HepG2 (cell line): ENCODE data around the gene PLCL2. TPM values are rescaled to one million over a fixed set of nuclear protein-coding genes. Genes with fewer than 3 reads are reported as not detected.

Source experiments
- ATAC-seq: fragments of 200-7000 bp; cut with Tn5 transposase; 3 replicates; pipeline ENCODE4 v1.9.1; 2020; ENCODE audit warnings: mild to moderate bottlenecking, moderate library complexity
- BruUV-seq: library from RNA; stranded (reverse); fragments of 400-500 nt; replicated peaks from 2 replicates; lab custom pipeline; 2021; lab: Mats Ljungman, UMichigan
- CTCF ChIA-PET: fragments of 300-600 bp; formaldehyde crosslinking; extraction: SDS; loops from one replicate; lab custom pipeline; 2021; ENCODE audit warnings: low total read pairs, inconsistent platforms, low intra/inter-chr PET ratio; lab: Yijun Ruan, JAX
- POLR2A ChIA-PET: fragments of 350-600 bp; sonication (Branson Sonifier 250); formaldehyde crosslinking; loops from one replicate; lab custom pipeline; 2020; ENCODE audit warnings: antibody characterized with exemption, inconsistent platforms; lab: Yijun Ruan, JAX
- DNase-seq: peaks from one replicate; pipeline ENCODE4 v3.0.0-alpha.2; 2015; ENCODE audit warnings: low spot score
- FAIRE-seq: peaks from 3 replicates; lab custom pipeline; 2011; peaks lifted over from hg19 to GRCh38; lab: Jason Lieb, UNC
- H2AFZ ChIP-seq: one replicate; pipeline ENCODE4 v1.6.1; 2011; ENCODE audit warnings: low read length, inconsistent platforms
- H3K27ac ChIP-seq: fragments of 300-600 bp; 3 replicates; pipeline ENCODE4 v1.8.0; 2011; ENCODE audit warnings: mixed run types, mild to moderate bottlenecking, mixed read lengths, low read length, inconsistent platforms; ENCODE audit not compliant: insufficient read depth; ENCODE audit errors: extremely low read length
- H3K27me3 ChIP-seq, 2 experiments: fragments of 200-600 bp in 1 of 2; 2 replicates in 1 of 2; 3 replicates in 1 of 2; pipeline versions ENCODE4 v1.6.0 to v1.8.0; 2011; ENCODE audit warnings: low read length in 2 of 2, mild to moderate bottlenecking in 2 of 2, moderate library complexity in 2 of 2, inconsistent platforms in 1 of 2; ENCODE audit not compliant: insufficient read depth in 2 of 2, control insufficient read depth in 1 of 2
- H3K36me3 ChIP-seq, 2 experiments: fragments of 200-600 bp in 1 of 2; replicated peaks in 1 of 2; 2 replicates in 1 of 2; 3 replicates in 1 of 2; pipeline versions ENCODE4 v1.5.1 to v1.8.0; 2011; ENCODE audit warnings: low read length in 2 of 2, inconsistent platforms in 1 of 2; ENCODE audit not compliant: insufficient read depth in 2 of 2, control insufficient read depth in 1 of 2
- H3K4me1 ChIP-seq: 2 replicates; pipeline ENCODE4 v1.5.1; 2012; ENCODE audit warnings: low read length, inconsistent platforms; ENCODE audit not compliant: insufficient read depth
- H3K4me2 ChIP-seq: 2 replicates; pipeline ENCODE4 v1.6.0; 2011; ENCODE audit warnings: low read depth, low read length, inconsistent platforms
- H3K4me3 ChIP-seq, 3 experiments: fragments of 200-600 bp in 1 of 3; sonication (generic), shearing (Covaris generic) in 1 of 3; replicated peaks in 1 of 3; 2 replicates each; pipeline ENCODE4 v1.5.1; 2011 to 2016; ENCODE audit warnings: low read length in 3 of 3, inconsistent platforms in 2 of 3, low read depth in 2 of 3, mild to moderate bottlenecking in 2 of 3, control low read depth in 1 of 3, mixed read lengths in 1 of 3; ENCODE audit not compliant: insufficient read depth in 1 of 3
- H3K79me2 ChIP-seq: one replicate; pipeline ENCODE4 v1.6.1; 2011; ENCODE audit warnings: low read length, inconsistent platforms; ENCODE audit not compliant: insufficient read depth
- H3K9ac ChIP-seq: 2 replicates; pipeline ENCODE4 v1.6.0; 2011; ENCODE audit warnings: mild to moderate bottlenecking, low read depth, low read length, inconsistent platforms; ENCODE audit not compliant: insufficient read depth
- H3K9me3 ChIP-seq: 2 replicates; pipeline ENCODE4 v1.5.1; 2012; ENCODE audit warnings: mild to moderate bottlenecking, low read length
- H4K20me1 ChIP-seq: 2 replicates; pipeline ENCODE4 v1.6.0; 2011; ENCODE audit warnings: inconsistent platforms, mild to moderate bottlenecking, low read length, moderate library complexity; ENCODE audit not compliant: insufficient read depth
- DBP ChIP-seq: sonication (generic); formaldehyde crosslinking; IDR thresholded peaks from 2 replicates; pipeline ENCODE4 v1.4.0; 2020; ENCODE audit warnings: missing genetic modification reagents; ENCODE audit errors: not compliant biosample characterization
- DRAP1 ChIP-seq: IDR thresholded peaks from 2 replicates; pipeline ENCODE4 v1.6.1; 2016; ENCODE audit warnings: missing genetic modification reagents, missing compliant biosample characterization
- GRHL1 ChIP-seq: sonication (generic); formaldehyde crosslinking; conservative IDR thresholded peaks from 2 replicates; pipeline ENCODE4 v1.8.0; 2022; ENCODE audit warnings: missing genetic modification reagents
- KIAA2018 ChIP-seq: sonication (generic); formaldehyde crosslinking; IDR thresholded peaks from 2 replicates; pipeline ENCODE4 v1.5.0; 2020; ENCODE audit warnings: mild to moderate bottlenecking, missing genetic modification reagents, borderline replicate concordance
- MED13 ChIP-seq: sonication (generic); formaldehyde crosslinking; IDR thresholded peaks from 2 replicates; pipeline ENCODE4 v1.5.0; 2020; ENCODE audit warnings: missing genetic modification reagents
- NBN ChIP-seq: fragments of 450-650 bp; conservative IDR thresholded peaks from 2 replicates; pipeline ENCODE4 v1.6.1; 2017
- RBFOX2 ChIP-seq: fragments of 200-400 bp; formaldehyde crosslinking; IDR thresholded peaks from 2 replicates; pipeline ENCODE4 v1.6.1; 2017; ENCODE audit warnings: low read depth, mild to moderate bottlenecking, low read length
- SP1 ChIP-seq, 2 experiments: fragments of 450-650 bp in 1 of 2; sonication (generic) in 1 of 2; formaldehyde crosslinking in 1 of 2; IDR thresholded peaks; 2 replicates each; pipeline versions ENCODE4 v1.4.0 to v1.6.1; 2016 to 2020; ENCODE audit warnings: missing genetic modification reagents in 1 of 2
- ZNF382 ChIP-seq: sonication (generic); formaldehyde crosslinking; IDR thresholded peaks from 2 replicates; pipeline ENCODE4 v1.5.0; 2020; ENCODE audit warnings: missing genetic modification reagents, mild to moderate bottlenecking, borderline replicate concordance
- ZNF432 ChIP-seq: sonication (generic); formaldehyde crosslinking; IDR thresholded peaks from 2 replicates; pipeline ENCODE4 v1.5.0; 2020; ENCODE audit warnings: missing genetic modification reagents, mild to moderate bottlenecking, borderline replicate concordance
- ZNF83 ChIP-seq: sonication (generic); formaldehyde crosslinking; IDR thresholded peaks from 2 replicates; pipeline ENCODE4 v1.4.0; 2020; ENCODE audit warnings: missing genetic modification reagents, mild to moderate bottlenecking, borderline replicate concordance
- WGBS: methylation state at CpG from one replicate; pipeline ENCODE4 v1.1.6; 2017; ENCODE audit warnings: low lambda C conversion rate; 5-methylcytosine and 5-hydroxymethylcytosine counted together
- in situ Hi-C: cut with HindIII; loops from 2 replicates; pipeline ENCODE4 v1.10.0; 2017; ENCODE audit warnings: low pct_unique_long_range_greater_than_20kb; ENCODE audit not compliant: extremely low pct_ligation_motif_present
- intact Hi-C: fragments of 100-400 bp; cut with micrococcal nuclease; formaldehyde crosslinking; loops from one replicate; pipeline ENCODE4 v1.10.0; 2022; ENCODE audit not compliant: unreplicated experiment
- polyA plus RNA-seq, 8 experiments: library from polyadenylated mRNA; depleted of rRNA in 3 of 8; stranded (reverse) in 7 of 8; unstranded in 1 of 8; fragments of >200 nt; fragmentation: Illumina TruSeq in 4 of 8; extraction: Trizol in 4 of 8; gene quantifications; 2 replicates each; pipeline versions ENCODE4 v1.2.1 to v1.2.3, GENCODE V29; 2011 to 2016; ENCODE audit warnings: low read depth in 4 of 8, missing spikeins in 1 of 8, mixed read lengths in 1 of 8; ENCODE audit not compliant: insufficient read depth in 1 of 8
- total RNA-seq, 5 experiments: library from RNA; depleted of rRNA; stranded (reverse); fragments of >200 nt; fragmentation: Illumina TruSeq; extraction: Trizol; gene quantifications; 2 replicates each; pipeline ENCODE4 v1.2.3, GENCODE V29; 2016; ENCODE audit warnings: low read depth in 1 of 5

The PLCL2 gene
- total and polyA plus RNA-seq, 2 of the 13 experiments (the other 11 are each of a cell fraction or from before 2014, with no cell fraction given) = not detected

- Histone ChIP-seq H3K27me3 (no peaks in the 10 kb centered on the region), H3K9ac (no peak overlapping the region), H3K4me2 (no peak overlapping the region), H2AFZ (no peak overlapping the region), H3K36me3 (no peaks in the 10 kb centered on the region), H3K4me1 (no peaks in the 10 kb centered on the region), H3K27ac (no peak overlapping the region), H3K9me3 (no peaks in the 10 kb centered on the region), H4K20me1 (no peaks in the 10 kb centered on the region), H3K4me3 (no peak overlapping the region), H3K79me2 (no peaks in the 10 kb centered on the region)
- FAIRE-seq = no peak
- ATAC-seq = no peak
- BruUV-seq = no TSS peak
- WGBS = 0% methylated on average over 1 of the region's 1 CpG
- in situ Hi-C loops (no loop called here), intact Hi-C loops (no loop called here)
- no peak for TF ChIP-seq KIAA2018 (CRISPR knock-in tag)
- no peak for TF ChIP-seq ZNF432 (CRISPR knock-in tag)
- no peak for TF ChIP-seq ZNF83
- TF ChIP-seq DRAP1 (CRISPR knock-in tag) = no peak
- no peak for TF ChIP-seq MED13 (CRISPR knock-in tag)
- no peak for TF ChIP-seq RBFOX2
- no peak for TF ChIP-seq GRHL1 (CRISPR knock-in tag)
- no peak for TF ChIP-seq SP1 (IDR thresholded peaks at IDR 0.05)
- no peak for TF ChIP-seq SP1 (CRISPR knock-in tag; IDR thresholded peaks at IDR 0.05)
- no peak for TF ChIP-seq ZNF382 (CRISPR knock-in tag)
- TF ChIP-seq NBN = no peak
- no peak for TF ChIP-seq DBP
- ChIA-PET CTCF (no interaction called here), POLR2A (no interaction called here)
- no peak for DNase-seq
Observed at GRCh38 chr3:16865335-16865734, 19.4 kb upstream of the PLCL2 start.
